NCI-H2081 treated with DMSO at 0.1 percent for 48 hours (cell line): ENCODE data around the gene EMCN.
"Not testable (repeated sequence)": the region's sequence is repeated elsewhere in the genome, so short reads cannot be mapped to it uniquely, and the experiment has no call there.

Experiments used
- DNase-seq: peaks from one replicate; lab custom pipeline; 2025; lab: John Stamatoyannopoulos, UW

The EMCN gene, protein sequence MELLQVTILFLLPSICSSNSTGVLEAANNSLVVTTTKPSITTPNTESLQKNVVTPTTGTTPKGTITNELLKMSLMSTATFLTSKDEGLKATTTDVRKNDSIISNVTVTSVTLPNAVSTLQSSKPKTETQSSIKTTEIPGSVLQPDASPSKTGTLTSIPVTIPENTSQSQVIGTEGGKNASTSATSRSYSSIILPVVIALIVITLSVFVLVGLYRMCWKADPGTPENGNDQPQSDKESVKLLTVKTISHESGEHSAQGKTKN

GRCh38 chr4:100517864-100518341, at the start of gene EMCN:
Gene EMCN (minus strand): TSS chr4:100518022. CDS start chr4:100517914, 108 bp downstream.
- DNase-seq = no peak

GRCh38 chr4:100566396-100566795, 48.6 kb upstream of the EMCN start:
- DNase-seq = no peak

DNA sequence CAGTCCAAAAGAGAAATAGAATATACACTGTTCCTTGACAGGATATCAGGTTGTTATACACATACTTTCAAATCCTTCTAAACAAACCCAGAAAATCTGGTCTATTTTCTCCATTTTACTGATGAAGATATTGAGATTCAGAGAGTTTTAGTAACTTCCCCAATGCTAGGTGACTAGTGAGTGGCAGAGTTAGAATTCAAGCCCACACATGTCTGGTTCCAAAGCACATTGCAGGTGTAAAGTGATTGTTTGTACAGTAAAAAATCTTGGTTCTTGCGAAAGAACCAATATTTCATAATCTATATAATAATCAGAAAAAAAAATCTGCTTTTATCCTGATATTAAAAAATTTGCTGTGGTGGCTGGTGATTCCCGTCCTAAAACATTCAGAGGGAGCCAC, 39.5 kb upstream of the EMCN start:
- no peak for DNase-seq

GRCh38 chr4:100555611-100556337, 38.0 kb upstream of the EMCN start:
- DNase-seq = no peak

- DNase-seq = no peak
These were observed 30.4 kb upstream of the EMCN start for GRCh38 chr4:100548200-100548560.

GRCh38 chr4:100547541-100548199, 29.8 kb upstream of the EMCN start:
- DNase-seq = no peak

DNA sequence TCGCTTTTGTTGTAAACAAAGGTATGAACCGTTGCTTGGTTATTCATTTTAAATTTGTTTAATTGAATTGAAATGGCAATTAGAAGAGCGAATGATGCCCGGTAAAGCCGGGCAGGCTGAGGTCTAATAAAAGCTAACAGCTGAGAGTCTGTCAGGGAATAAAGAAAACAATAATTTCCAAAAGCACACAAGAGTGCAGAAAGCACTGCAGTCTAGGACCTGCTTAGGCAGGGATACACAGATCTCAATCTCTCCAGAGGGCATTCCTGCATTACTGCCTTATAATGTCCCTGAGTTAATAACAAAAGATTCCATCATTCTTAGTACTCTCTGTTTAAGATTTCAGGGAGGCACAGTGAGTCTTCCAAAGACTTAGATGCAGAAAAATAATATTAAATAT, 27.6 kb upstream of the EMCN start:
- no peak for DNase-seq

DNA sequence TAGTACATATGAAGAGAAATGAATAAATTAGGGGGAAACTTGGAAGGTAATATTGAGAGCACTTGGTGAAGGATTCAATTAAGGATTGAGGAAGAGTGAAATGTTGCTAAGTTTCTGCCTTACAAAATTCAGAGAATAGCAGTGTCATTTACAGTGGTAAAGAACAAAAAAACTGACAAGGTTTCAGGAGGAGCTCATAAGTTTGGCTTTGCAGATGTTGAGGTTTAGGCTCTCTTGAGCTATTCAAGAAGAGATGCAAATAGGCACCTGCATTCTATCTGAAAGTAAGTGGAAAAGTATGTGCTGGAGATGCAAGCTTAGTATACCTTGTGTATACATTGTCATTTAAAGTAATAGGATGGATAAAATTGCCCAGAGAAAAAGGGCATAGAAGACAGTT, 22.3 kb upstream of the EMCN start:
- DNase-seq = no peak

DNA sequence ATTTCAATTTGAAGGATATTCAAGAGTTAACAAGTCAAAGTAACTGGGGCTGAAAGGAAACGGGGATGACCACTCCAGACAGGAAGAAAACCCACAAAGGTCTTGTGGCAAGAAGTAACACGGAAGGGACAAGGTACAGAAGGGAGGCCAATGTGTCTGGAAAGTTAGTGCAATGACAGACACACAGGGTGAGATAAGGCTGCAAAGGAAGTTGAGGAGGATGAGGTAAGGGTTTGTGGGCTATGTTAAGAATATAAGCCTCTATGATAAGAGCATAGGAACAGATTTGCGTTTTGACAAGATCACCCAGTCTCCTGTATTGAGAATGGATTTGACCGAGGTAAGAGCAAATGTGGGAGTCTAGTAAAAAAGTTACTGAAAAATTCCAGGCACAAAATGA, 21.9 kb upstream of the EMCN start:
- DNase-seq = no peak

GRCh38 chr4:100533741-100534140, 15.9 kb upstream of the EMCN start:
- no peak for DNase-seq

DNA sequence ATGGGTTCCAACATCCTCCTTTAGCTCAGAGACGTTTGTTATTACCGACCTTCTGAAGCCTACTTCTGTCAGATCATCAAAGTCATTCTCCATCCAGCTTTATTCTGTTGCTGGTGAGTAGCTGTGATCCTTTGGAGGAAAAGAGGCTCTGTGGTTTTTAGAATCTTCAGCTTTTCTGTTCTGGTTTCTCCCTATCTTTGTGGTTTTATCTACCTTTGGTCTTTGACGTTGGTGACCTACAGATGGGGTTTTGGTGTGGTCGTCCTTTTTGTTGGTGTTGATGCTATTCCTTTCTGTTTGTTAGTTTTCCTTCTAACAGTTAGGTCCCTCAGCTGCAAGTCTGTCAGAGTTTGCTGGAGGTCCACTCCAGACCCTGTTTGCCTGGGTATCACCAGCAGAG, 12.3 kb upstream of the EMCN start:
- DNase-seq = not testable (repeated sequence)

GRCh38 chr4:100525686-100526085, 7.9 kb upstream of the EMCN start:
- no peak for DNase-seq

GRCh38 chr4:100519205-100519604, 1.4 kb upstream of the EMCN start:
- no peak for DNase-seq

GRCh38 chr4:100516225-100516624, 1.6 kb downstream of the EMCN start:
- no peak for DNase-seq

- DNase-seq = no peak
These were observed 5.9 kb downstream of the EMCN start for GRCh38 chr4:100511896-100512295.

- DNase-seq = no peak
These were observed 7.3 kb downstream of the EMCN start for GRCh38 chr4:100510551-100510950.

DNA sequence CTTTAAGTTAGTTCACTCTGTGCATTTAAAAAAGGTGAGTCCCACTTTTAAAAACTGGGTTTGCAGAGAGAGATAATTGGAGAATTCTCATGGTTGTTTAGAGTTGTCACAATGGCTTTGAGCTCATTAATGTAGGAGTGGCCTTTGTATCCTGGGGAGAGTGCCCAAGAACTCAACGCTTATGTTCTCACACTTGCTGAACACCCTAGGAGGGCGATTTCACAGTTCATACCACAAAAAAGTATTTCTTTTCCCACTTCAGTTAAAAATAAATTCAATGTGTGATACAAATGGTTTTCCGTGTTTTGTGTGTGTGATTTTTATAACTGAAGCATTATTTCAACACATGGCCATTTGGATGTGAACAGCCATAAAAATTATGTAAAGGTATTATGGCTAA, 8.4 kb downstream of the EMCN start:
- DNase-seq = no peak

DNA sequence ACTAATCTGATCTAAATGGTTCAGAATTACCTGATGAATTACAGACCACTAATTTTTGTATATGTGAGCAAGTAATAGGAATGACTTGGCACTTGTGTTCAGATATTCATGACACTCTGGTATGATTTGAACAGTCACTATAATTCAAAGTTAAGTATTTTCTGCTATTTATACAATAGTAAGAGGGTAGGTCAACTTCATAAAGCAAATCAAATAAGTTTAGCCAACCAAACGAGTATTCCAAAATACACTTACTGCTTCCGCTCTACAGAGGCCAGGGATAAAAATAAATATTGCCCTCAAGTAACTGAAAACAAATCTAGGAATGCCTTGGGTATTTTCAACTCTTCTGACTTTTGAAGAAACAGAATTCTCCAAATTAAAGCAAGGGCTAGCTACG, 9.1 kb downstream of the EMCN start:
- no peak for DNase-seq

DNA sequence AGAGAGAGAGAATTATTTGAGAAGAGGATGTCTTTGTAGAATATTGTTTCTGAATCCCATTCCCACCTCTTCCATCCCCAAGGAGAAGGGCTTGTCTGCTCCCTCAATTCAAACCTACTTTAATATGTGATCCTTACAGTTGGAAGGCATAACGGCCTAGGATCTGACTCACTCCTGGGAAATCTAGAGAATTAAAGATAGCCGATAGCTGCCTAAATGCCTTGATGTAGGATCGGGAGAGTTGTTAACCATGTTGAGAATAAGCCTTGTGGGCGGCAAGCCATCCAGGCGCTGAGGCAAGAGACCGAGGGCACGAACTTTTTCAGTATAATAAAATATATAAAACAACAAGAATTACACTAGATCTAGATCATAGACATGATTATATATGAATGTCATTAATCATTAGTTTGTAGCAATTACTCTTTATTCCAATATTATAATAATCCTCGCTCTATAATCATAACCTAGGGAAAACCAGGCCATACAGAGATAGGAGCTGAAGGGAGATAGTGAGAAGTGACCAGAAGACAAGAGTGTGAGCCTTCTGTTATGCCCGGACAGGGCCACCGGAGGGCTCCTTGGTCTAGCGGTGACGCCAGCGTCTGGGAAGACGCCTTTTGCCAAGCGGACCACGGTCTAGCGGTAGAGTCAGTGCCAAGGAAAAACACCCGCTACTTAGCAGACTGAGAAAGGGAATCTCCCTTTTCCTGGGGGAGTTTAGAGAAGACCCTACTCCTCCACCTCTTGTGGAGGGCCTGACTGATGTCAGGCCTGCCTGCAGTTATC, 13.5 kb downstream of the EMCN start:
- no peak for DNase-seq

- no peak for DNase-seq
These were observed 20.0 kb downstream of the EMCN start for GRCh38 chr4:100497791-100498190.

- DNase-seq = no peak
These were observed 22.7 kb downstream of the EMCN start for GRCh38 chr4:100495074-100495473.

- DNase-seq = no peak
These were observed 23.7 kb downstream of the EMCN start for GRCh38 chr4:100494166-100494565.
